HL-60 (cell line): ENCODE results near the gene TMC1.

ENCODE experiments used
- DNase-seq, 2 experiments: peaks; one replicate each; pipeline ENCODE4 v3.0.0-alpha.2; 2010 to 2020; ENCODE audit warnings: low read depth in 1 of 2, low spot score in 1 of 2
- H3K27ac ChIP-seq: fragments of 250-450 bp; sonication (Bioruptor Pico); replicated peaks from 2 replicates; pipeline ENCODE4 v1.5.1; 2020; ENCODE audit warnings: mild to moderate bottlenecking, moderate library complexity
- H3K27me3 ChIP-seq: fragments of 250-450 bp; sonication (Bioruptor Pico); 2 replicates; pipeline ENCODE4 v1.5.1; 2021; ENCODE audit warnings: mild to moderate bottlenecking, moderate library complexity; ENCODE audit not compliant: insufficient read depth, poor library complexity, severe bottlenecking
- H3K4me3 ChIP-seq: replicated peaks from 2 replicates; pipeline ENCODE4 v1.5.1; 2011; ENCODE audit warnings: mild to moderate bottlenecking, control low read depth, low read length; ENCODE audit not compliant: insufficient read depth
- CTCF ChIP-seq: IDR thresholded peaks from one replicate; pipeline ENCODE4 v1.5.1; 2011; ENCODE audit warnings: low read length, control low read depth, inconsistent platforms; ENCODE audit not compliant: insufficient read depth
- GABPA ChIP-seq: IDR thresholded peaks from 2 replicates; pipeline ENCODE4 v1.6.1; 2012; ENCODE audit warnings: low read depth
- POLR2AphosphoS5 ChIP-seq: IDR thresholded peaks from 2 replicates; pipeline ENCODE4 v1.6.1; 2012; ENCODE audit warnings: low read depth
- REST ChIP-seq: IDR thresholded peaks from 2 replicates; pipeline ENCODE4 v1.6.1; 2012; ENCODE audit warnings: low read depth; ENCODE audit not compliant: insufficient replicate concordance
- SPI1 ChIP-seq: IDR thresholded peaks from 2 replicates; pipeline ENCODE4 v1.6.1; 2012; ENCODE audit warnings: low read depth, mild to moderate bottlenecking, borderline replicate concordance

The TMC1 gene

GRCh38 chr9:72836790-72837189 is 315.4 kb downstream of the TMC1 start:
- no peak for DNase-seq
- H3K27ac ChIP-seq: no peak overlapping the region
- TF ChIP-seq CTCF: no peak
- no peak for TF ChIP-seq POLR2AphosphoS5
- TF ChIP-seq REST: no peak
- no peak for TF ChIP-seq GABPA
- no peak for TF ChIP-seq SPI1

GRCh38 chr9:72839085-72839484 is 317.7 kb downstream of the TMC1 start:
- no peak for DNase-seq
- TF ChIP-seq REST: no peak
- TF ChIP-seq SPI1: no peak
- TF ChIP-seq POLR2AphosphoS5: no peak
- TF ChIP-seq GABPA: no peak
- no peak for TF ChIP-seq CTCF
- Histone ChIP-seq H3K27me3 (no peaks in the 10 kb centered on the region), H3K4me3 (no peak overlapping the region), H3K27ac (no peak overlapping the region)

More at GRCh38 chr9:72836790-72837189, 315.4 kb downstream of the TMC1 start:
- H3K4me3 ChIP-seq: no peak overlapping the region
- H3K27me3 ChIP-seq: no peaks in the 10 kb centered on the region

- H3K27me3 ChIP-seq: no peaks in the 10 kb centered on the region
- no peak overlapping the region for H3K4me3 ChIP-seq
- TF ChIP-seq CTCF (no peak), REST (no peak), POLR2AphosphoS5 (no peak), SPI1 (no peak), GABPA (no peak)
- no peak overlapping the region for H3K27ac ChIP-seq
- no peak for DNase-seq
These were observed 322.4 kb downstream of the TMC1 start for GRCh38 chr9:72843520-72844439.
